Measurements from ENCODE around the gene OR52L1.

Gene OR52L1

DNA sequence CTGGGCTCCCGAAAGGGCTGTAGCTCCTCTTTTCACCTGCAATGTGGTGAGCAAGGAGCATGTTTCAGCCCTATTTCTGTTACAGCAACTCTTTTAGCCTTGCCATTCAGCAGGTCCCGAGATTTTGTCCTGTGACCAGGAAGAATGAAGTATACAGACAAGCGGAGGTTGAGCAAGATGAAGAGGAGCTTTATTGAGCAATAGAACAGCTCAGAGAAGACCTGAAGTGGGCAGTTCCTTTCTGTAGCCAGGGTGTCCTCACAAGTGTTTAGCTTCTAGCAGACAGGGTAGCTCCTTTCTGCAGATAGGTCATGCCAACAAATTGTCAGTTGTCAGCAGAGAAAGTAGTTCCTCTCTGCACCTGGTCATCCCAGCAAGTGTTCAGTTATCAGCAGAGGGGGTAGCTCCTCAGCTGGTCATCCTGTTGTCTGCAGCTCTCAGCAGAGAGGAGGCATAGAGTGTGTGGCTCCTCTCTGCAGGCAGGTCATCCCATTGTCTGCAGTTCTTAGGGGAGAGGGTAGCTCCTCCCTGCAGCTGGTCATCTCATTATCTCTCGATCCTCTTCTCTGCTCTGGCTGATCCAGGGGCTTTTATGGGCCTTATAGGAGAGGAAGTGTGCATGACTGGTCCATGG is 25.4 kb upstream of the OR52L1 start:
- in situ Hi-C loops (cut with HindIII; ENCODE audit: low pct_ligation_motif_present, low sequenced_read_pairs): no loop called here
- TF ChIP-seq, protein P1, sequence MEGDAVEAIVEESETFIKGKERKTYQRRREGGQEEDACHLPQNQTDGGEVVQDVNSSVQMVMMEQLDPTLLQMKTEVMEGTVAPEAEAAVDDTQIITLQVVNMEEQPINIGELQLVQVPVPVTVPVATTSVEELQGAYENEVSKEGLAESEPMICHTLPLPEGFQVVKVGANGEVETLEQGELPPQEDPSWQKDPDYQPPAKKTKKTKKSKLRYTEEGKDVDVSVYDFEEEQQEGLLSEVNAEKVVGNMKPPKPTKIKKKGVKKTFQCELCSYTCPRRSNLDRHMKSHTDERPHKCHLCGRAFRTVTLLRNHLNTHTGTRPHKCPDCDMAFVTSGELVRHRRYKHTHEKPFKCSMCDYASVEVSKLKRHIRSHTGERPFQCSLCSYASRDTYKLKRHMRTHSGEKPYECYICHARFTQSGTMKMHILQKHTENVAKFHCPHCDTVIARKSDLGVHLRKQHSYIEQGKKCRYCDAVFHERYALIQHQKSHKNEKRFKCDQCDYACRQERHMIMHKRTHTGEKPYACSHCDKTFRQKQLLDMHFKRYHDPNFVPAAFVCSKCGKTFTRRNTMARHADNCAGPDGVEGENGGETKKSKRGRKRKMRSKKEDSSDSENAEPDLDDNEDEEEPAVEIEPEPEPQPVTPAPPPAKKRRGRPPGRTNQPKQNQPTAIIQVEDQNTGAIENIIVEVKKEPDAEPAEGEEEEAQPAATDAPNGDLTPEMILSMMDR (IDR thresholded peaks at IDR 0.05; ENCODE audit: low read depth, low read length, missing control alignments): no peak
- H3K4me3 ChIP-seq (ENCODE audit: low read depth, low read length): no peak overlapping the region
- no peak overlapping the region for H3K27ac ChIP-seq
- H3K36me3 ChIP-seq (replicated peaks): no peaks in the 10 kb centered on the region
- no peak for DNase-seq
- H3K27me3 ChIP-seq (replicated peaks): no peaks in the 10 kb centered on the region

DNA sequence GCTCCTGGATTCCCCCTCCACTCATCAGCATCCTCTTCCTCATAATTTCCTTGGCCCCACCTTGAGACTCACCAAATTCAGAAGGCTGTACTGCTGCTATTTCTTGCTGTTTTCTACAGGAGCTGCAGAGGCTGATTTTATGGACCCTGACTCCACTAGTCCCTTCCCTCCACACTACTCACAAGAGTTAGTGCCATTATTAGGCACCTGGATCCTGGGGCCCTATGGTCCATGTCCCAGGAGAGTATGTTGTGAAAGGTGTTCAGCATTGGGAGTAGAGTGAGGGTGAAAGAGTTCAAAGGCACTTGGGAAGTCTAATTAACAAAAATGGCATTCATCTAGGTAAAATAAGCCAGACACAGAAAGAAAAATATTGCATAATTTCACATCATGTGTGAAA is 20.1 kb upstream of the OR52L1 start, which contains the start of gene OR56A4:
Gene OR56A4, minus strand, starts transcription at position 101 of the 400 bp plus-strand sequence. CDS start 3,954 bp downstream, outside the sequence.
- Histone ChIP-seq H3K27ac (no peak within 1 kb of the TSS), H3K36me3 (replicated peaks) (no peaks in the 10 kb centered on the region)
- in situ Hi-C loops (cut with HindIII; ENCODE audit: low pct_ligation_motif_present, low sequenced_read_pairs): no loop called here

DNA sequence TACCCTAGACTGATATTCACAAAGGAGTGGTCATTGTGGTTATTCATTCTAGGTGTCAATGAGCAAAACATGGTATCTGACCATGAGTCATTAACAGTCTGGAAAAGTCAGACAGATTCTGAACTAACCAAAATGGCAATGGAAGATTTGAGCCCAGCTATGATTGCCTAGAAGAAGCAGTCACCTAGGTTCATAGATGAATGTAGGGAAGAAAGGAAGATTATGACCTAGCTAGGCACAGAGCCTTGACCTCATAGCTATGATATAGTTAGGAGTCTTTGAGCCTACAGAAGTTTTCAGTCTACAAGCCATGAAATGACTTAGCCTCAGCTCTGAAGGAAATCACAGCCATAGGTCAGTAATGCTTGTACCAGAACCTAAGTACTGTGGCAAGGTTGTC is 19.6 kb upstream of the OR52L1 start:
- Histone ChIP-seq H3K36me3 (replicated peaks) (no peaks in the 10 kb centered on the region), H3K27ac (no peak overlapping the region), H3K4me3 (ENCODE audit: low read depth, low read length) (no peak overlapping the region), H3K27me3 (replicated peaks) (no peaks in the 10 kb centered on the region)
- TF ChIP-seq, protein P1 (IDR thresholded peaks at IDR 0.05; ENCODE audit: low read depth, low read length, missing control alignments): no peak
- in situ Hi-C loops (cut with HindIII; ENCODE audit: low pct_ligation_motif_present, low sequenced_read_pairs): no loop called here
- DNase-seq: no peak

More for the DNA sequence above, 20.1 kb upstream of the OR52L1 start, which contains the start of gene OR56A4:
- DNase-seq: no peak
- Histone ChIP-seq H3K27me3 (replicated peaks) (no peaks in the 10 kb centered on the region), H3K4me3 (ENCODE audit: low read depth, low read length) (no peak within 1 kb of the TSS)
- TF ChIP-seq, protein P1 (IDR thresholded peaks at IDR 0.05; ENCODE audit: low read depth, low read length, missing control alignments): no peak

DNA sequence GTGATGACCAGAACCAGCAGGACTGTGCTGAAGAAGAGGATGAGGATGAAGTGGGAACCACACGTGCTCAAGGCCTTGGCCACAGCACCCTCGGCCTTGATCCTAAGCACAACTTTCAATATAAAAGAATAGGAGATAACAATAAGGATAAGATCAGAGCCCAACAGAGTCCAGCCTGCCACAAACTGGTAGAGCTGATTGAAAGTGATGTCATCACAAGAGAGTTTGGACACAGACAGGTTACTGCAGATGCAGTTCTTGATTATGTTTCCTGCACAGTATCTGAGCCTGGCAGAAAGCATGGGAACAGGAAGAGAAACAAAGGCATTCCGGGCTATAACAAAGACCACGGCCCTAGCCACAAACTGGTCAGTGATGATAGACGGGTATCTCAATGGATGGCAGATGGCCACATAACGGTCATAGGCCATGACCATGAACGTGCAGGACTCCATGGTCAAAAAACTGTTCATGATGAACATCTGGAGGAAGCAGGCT is 15.5 kb upstream of the OR52L1 start:
- Histone ChIP-seq H3K27me3 (replicated peaks) (no peaks in the 10 kb centered on the region), H3K36me3 (replicated peaks) (no peaks in the 10 kb centered on the region), H3K4me3 (ENCODE audit: low read depth, low read length) (no peak overlapping the region), H3K27ac (no peak overlapping the region)
- no peak for DNase-seq
- in situ Hi-C loops (cut with HindIII; ENCODE audit: low pct_ligation_motif_present, low sequenced_read_pairs): no loop called here
- TF ChIP-seq, protein P1 (IDR thresholded peaks at IDR 0.05; ENCODE audit: low read depth, low read length, missing control alignments): no peak

DNA sequence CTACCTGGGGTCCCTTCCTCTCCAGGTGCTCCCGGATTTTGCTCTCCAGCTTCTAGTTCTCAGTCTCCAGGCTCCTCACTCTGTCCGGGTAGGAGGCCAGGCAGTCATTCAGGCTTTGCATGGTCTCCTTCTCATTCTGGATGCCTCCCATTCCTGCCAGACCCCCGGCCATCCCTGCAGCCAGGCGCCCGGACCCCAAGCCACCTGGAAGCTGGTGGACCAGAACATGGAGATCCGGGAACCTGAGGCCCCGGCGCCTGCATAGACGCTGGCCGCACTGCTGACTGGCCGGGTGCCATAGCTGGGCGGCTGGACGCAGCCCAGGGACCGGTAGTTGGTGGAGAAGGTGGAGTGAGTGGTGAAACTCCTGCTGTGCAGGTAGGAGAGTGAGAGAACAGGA is 8.0 kb upstream of the OR52L1 start:
- in situ Hi-C loops (cut with HindIII; ENCODE audit: low pct_ligation_motif_present, low sequenced_read_pairs): no loop called here
- Histone ChIP-seq H3K36me3 (replicated peaks) (no peaks in the 10 kb centered on the region), H3K4me3 (ENCODE audit: low read depth, low read length) (no peak overlapping the region), H3K27ac (no peak overlapping the region), H3K27me3 (replicated peaks) (no peaks in the 10 kb centered on the region)
- TF ChIP-seq, protein P1 (IDR thresholded peaks at IDR 0.05; ENCODE audit: low read depth, low read length, missing control alignments): no peak
- no peak for DNase-seq
